Activated T-cell treated with anti-CD3 and anti-CD28 coated beads for 1 hour (primary cell): ENCODE measurements around the gene TATDN2.

ENCODE experiments used
- DNase-seq: peaks from one replicate; pipeline ENCODE4 v3.0.0-alpha.2; 2020; ENCODE audit warnings: low read depth

TATDN2 gene

GRCh38 chr3:10248184-10248983 lies at the start of gene TATDN2:
Gene TATDN2, plus strand, starts transcription at chr3:10248459. Its CDS starts 742 bp downstream, at chr3:10249201.
- peak; percentile 87 for DNase-seq

GRCh38 chr3:10198761-10199649 lies 49.3 kb upstream of the TATDN2 start:
- peak; percentile 46 for DNase-seq

GRCh38 chr3:10204921-10205320 lies 43.3 kb upstream of the TATDN2 start:
- no peak for DNase-seq

GRCh38 chr3:10205451-10206165 lies 42.7 kb upstream of the TATDN2 start:
- DNase-seq = no peak

- DNase-seq = no peak
These were observed 42.1 kb upstream of the TATDN2 start for GRCh38 chr3:10206166-10206511.

- DNase-seq = no peak
These were observed 35.0 kb upstream of the TATDN2 start for GRCh38 chr3:10213156-10213792.

- DNase-seq = no peak
These were observed 32.5 kb upstream of the TATDN2 start for GRCh38 chr3:10215578-10216368.

GRCh38 chr3:10217359-10217758 lies 30.9 kb upstream of the TATDN2 start:
- DNase-seq = no peak

GRCh38 chr3:10219737-10220136 lies 28.5 kb upstream of the TATDN2 start:
- no peak for DNase-seq

GRCh38 chr3:10223676-10224639 lies 24.3 kb upstream of the TATDN2 start:
- no peak for DNase-seq

GRCh38 chr3:10224794-10225665 lies 23.2 kb upstream of the TATDN2 start:
- peak; percentile 44 for DNase-seq

- DNase-seq = no peak
These were observed 22.0 kb upstream of the TATDN2 start for GRCh38 chr3:10226293-10226692.

- no peak for DNase-seq
These were observed 19.9 kb upstream of the TATDN2 start for GRCh38 chr3:10228248-10228950.

- no peak for DNase-seq
These were observed 18.7 kb upstream of the TATDN2 start for GRCh38 chr3:10229576-10229975.

GRCh38 chr3:10232137-10232536 lies 16.1 kb upstream of the TATDN2 start:
- no peak for DNase-seq

GRCh38 chr3:10233988-10234387 lies 14.3 kb upstream of the TATDN2 start:
- DNase-seq = no peak

- DNase-seq = no peak
These were observed 13.6 kb upstream of the TATDN2 start for GRCh38 chr3:10234526-10235230.

GRCh38 chr3:10235551-10235950 lies 12.7 kb upstream of the TATDN2 start:
- no peak for DNase-seq
